ENCODE measurements around the gene IDH3G. TPM values are rescaled to one million over a fixed set of nuclear protein-coding genes. Genes with fewer than 3 reads are reported as not detected.

IDH3G gene
- total RNA-seq, 1 donor from 2014 or later = 49.5 TPM

GRCh38 chrX:153805436-153805835, 11.3 kb upstream of the IDH3G start:
- H3K27ac Mint-ChIP-seq = no peak overlapping the region
- DNase-seq (ENCODE audit: low spot score, unreplicated experiment) = no peak
- H3K9me3 Mint-ChIP-seq (ENCODE audit: low read depth) = no peaks in the 10 kb centered on the region
- H3K4me3 Mint-ChIP-seq (ENCODE audit: low read depth) = no peak overlapping the region
- H3K36me3 Mint-ChIP-seq (ENCODE audit: insufficient read depth) = no peaks in the 10 kb centered on the region
- H3K27me3 Mint-ChIP-seq = no peaks in the 10 kb centered on the region
- H3K4me1 Mint-ChIP-seq (ENCODE audit: low read depth) = no peaks in the 10 kb centered on the region
- no peak for TF ChIP-seq CTCF (IDR thresholded peaks at IDR 0.05; ENCODE audit: unreplicated experiment)

- Mint-ChIP-seq H3K9me3 (ENCODE audit: low read depth) (no peaks in the 10 kb centered on the region), H3K27ac (no peak overlapping the region), H3K4me3 (ENCODE audit: low read depth) (no peak overlapping the region), H3K36me3 (ENCODE audit: insufficient read depth) (no peaks in the 10 kb centered on the region), H3K4me1 (ENCODE audit: low read depth) (no peaks in the 10 kb centered on the region), H3K27me3 (no peaks in the 10 kb centered on the region)
- no peak for DNase-seq (ENCODE audit: low spot score, unreplicated experiment)
- no peak for TF ChIP-seq CTCF (IDR thresholded peaks at IDR 0.05; ENCODE audit: unreplicated experiment)
Measured at GRCh38 chrX:153804621-153805020, 10.4 kb upstream of the IDH3G start.

- Mint-ChIP-seq H3K9me3 (ENCODE audit: low read depth) (no peaks in the 10 kb centered on the region), H3K4me1 (ENCODE audit: low read depth) (no peaks in the 10 kb centered on the region), H3K27ac (no peak overlapping the region), H3K4me3 (ENCODE audit: low read depth) (no peak overlapping the region), H3K27me3 (no peaks in the 10 kb centered on the region), H3K36me3 (ENCODE audit: insufficient read depth) (no peaks in the 10 kb centered on the region)
- DNase-seq (ENCODE audit: low spot score, unreplicated experiment) = no peak
- TF ChIP-seq CTCF (IDR thresholded peaks at IDR 0.05; ENCODE audit: unreplicated experiment) = no peak
Measured at GRCh38 chrX:153804100-153804595, 10.0 kb upstream of the IDH3G start.

- Mint-ChIP-seq H3K27me3 (no peaks in the 10 kb centered on the region), H3K9me3 (ENCODE audit: low read depth) (no peaks in the 10 kb centered on the region), H3K4me3 (ENCODE audit: low read depth) (no peak overlapping the region), H3K36me3 (ENCODE audit: insufficient read depth) (no peaks in the 10 kb centered on the region), H3K4me1 (ENCODE audit: low read depth) (no peaks in the 10 kb centered on the region), H3K27ac (no peak overlapping the region)
- no peak for DNase-seq (ENCODE audit: low spot score, unreplicated experiment)
- TF ChIP-seq CTCF (IDR thresholded peaks at IDR 0.05; ENCODE audit: unreplicated experiment) = no peak
Measured at GRCh38 chrX:153803211-153804099, 9.3 kb upstream of the IDH3G start.

- no peak for DNase-seq (ENCODE audit: low spot score, unreplicated experiment)
- Mint-ChIP-seq H3K9me3 (ENCODE audit: low read depth) (no peaks in the 10 kb centered on the region), H3K27ac (no peak overlapping the region), H3K27me3 (no peaks in the 10 kb centered on the region), H3K36me3 (ENCODE audit: insufficient read depth) (no peaks in the 10 kb centered on the region), H3K4me1 (ENCODE audit: low read depth) (no peaks in the 10 kb centered on the region), H3K4me3 (ENCODE audit: low read depth) (no peak overlapping the region)
- TF ChIP-seq CTCF (IDR thresholded peaks at IDR 0.05; ENCODE audit: unreplicated experiment) = no peak
Measured at GRCh38 chrX:153802513-153803045, 8.4 kb upstream of the IDH3G start.

Data from progenitor cell of endocrine pancreas (in vitro differentiated cells).